BJ (cell line): ENCODE measurements around the gene ATP6V1B1. TPM values are rescaled to one million over a fixed set of nuclear protein-coding genes. Genes with fewer than 3 reads are reported as not detected.

Experiments
- CTCF ChIA-PET: fragments of 350-600 bp; formaldehyde crosslinking; extraction: SDS; loops from one replicate; lab custom pipeline; 2021; ENCODE audit warnings: antibody characterized with exemption, inconsistent platforms; lab: Yijun Ruan, JAX
- POLR2A ChIA-PET: fragments of 300-600 bp; sonication (Branson Sonifier 250); formaldehyde crosslinking; extraction: SDS; loops from one replicate; lab custom pipeline; 2021; ENCODE audit warnings: antibody characterized with exemption; lab: Charles Lee
- DNase-seq: peaks from one replicate; pipeline ENCODE4 v3.0.0-alpha.2; 2011; ENCODE audit warnings: low read depth
- H3K27me3 ChIP-seq: 2 replicates; pipeline ENCODE4 v1.6.0; 2011; ENCODE audit warnings: low read length; ENCODE audit not compliant: control insufficient read depth, insufficient read depth
- H3K36me3 ChIP-seq: 2 replicates; pipeline ENCODE4 v1.5.1; 2011; ENCODE audit warnings: low read length; ENCODE audit not compliant: control insufficient read depth, insufficient read depth
- H3K4me3 ChIP-seq: 2 replicates; pipeline ENCODE4 v1.5.1; 2011; ENCODE audit warnings: low read depth, mild to moderate bottlenecking, control low read depth, low read length
- polyA plus RNA-seq: library from polyadenylated mRNA; depleted of rRNA; stranded (reverse); fragments of >200 nt; gene quantifications from 2 replicates; pipeline ENCODE4 v1.2.3, GENCODE V29; 2011
- TF ChIP-seq, protein P1 (sequence below): IDR thresholded peaks from 2 replicates; pipeline ENCODE4 v1.5.1; 2011; ENCODE audit warnings: low read depth, mild to moderate bottlenecking, control low read depth, inconsistent platforms, low read length, moderate library complexity; ENCODE audit not compliant: insufficient read depth

The ATP6V1B1 gene
- polyA plus RNA-seq, 1 experiment, result 1.3 TPM

DNA sequence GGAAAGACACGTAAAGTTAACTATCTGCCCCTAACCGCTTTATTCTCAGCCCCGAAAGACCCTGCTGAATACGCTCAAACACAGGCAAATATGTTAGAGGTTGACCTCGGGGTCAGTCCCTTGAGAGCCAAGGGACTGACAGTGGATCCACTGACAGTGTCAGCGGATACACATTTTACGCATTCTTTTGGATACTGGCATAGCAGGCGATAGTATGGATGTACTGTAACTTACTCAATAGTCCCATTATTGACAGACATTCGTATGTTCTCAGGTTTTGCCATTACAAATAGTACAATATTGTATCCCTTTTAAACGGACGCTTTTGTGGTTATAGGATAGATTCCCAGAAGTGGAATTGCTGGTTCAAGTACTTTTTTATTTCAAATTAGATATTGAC lies 13.4 kb downstream of the ATP6V1B1 start:
- TF ChIP-seq, protein P1, sequence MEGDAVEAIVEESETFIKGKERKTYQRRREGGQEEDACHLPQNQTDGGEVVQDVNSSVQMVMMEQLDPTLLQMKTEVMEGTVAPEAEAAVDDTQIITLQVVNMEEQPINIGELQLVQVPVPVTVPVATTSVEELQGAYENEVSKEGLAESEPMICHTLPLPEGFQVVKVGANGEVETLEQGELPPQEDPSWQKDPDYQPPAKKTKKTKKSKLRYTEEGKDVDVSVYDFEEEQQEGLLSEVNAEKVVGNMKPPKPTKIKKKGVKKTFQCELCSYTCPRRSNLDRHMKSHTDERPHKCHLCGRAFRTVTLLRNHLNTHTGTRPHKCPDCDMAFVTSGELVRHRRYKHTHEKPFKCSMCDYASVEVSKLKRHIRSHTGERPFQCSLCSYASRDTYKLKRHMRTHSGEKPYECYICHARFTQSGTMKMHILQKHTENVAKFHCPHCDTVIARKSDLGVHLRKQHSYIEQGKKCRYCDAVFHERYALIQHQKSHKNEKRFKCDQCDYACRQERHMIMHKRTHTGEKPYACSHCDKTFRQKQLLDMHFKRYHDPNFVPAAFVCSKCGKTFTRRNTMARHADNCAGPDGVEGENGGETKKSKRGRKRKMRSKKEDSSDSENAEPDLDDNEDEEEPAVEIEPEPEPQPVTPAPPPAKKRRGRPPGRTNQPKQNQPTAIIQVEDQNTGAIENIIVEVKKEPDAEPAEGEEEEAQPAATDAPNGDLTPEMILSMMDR, result no peak
- CTCF ChIA-PET, result interaction anchor here (0.9 to 4.4 kb wide), 27 partner anchors 11 to 645 kb away, joined by 3 to 327 read pairs (median 5); partner anchors contain the start of genes ANKRD53, ATP6V1B1 and NAGK
- Histone ChIP-seq H3K4me3 (no peak overlapping the region), H3K27me3 (no peaks in the 10 kb centered on the region), H3K36me3 (no peaks in the 10 kb centered on the region)
- POLR2A ChIA-PET, result no interaction called here
- DNase-seq, result no peak

DNA sequence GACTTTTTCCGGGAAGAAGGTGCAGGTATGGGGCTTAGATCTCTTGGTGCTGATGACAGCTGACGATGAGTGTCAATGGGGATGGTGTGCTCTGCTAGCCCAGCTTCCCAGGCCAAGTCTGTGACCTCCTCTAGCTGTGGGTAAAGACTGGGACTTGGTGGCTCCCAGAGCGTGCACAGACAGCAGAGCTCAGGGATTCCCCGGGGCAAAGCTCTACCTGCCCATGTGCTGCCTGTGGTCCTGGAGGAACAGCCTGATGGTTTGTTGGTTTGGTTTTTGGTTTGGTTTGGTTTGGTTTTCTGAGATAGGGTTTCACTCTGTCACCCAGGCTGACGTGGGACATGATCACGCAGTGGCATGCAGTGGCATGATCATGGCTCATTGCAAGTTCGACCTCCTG lies 19.2 kb downstream of the ATP6V1B1 start:
- TF ChIP-seq, protein P1, result no peak
- POLR2A ChIA-PET, result no interaction called here
- Histone ChIP-seq H3K27me3 (peaks cover 5% of the 10 kb centered on the region), H3K36me3 (no peaks in the 10 kb centered on the region), H3K4me3 (no peak overlapping the region)
- CTCF ChIA-PET, result interaction anchor here (0.6 to 1.3 kb wide), 5 partner anchors 10 to 83 kb away, joined by 3 to 5 read pairs (median 4); no protein-coding TSS in a partner anchor
- no peak for DNase-seq

DNA sequence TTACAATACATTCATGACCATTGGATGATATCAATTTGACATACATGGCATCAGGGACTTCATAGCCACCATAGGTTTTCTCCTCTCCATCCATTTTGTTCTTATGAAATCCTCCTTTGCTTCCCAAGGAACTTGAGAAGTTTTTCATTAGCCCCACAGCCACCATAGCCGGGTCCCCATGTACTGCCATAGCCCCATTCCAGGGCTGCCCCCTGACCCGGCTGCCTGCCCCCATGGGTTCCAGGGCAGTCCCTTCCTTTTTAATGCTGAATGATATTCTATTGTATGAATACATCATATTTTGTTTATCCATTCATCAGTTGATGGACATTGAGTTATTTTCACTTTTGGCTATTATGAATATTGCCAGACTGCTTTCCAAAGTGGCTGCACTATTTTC lies 20.4 kb downstream of the ATP6V1B1 start:
- H3K4me3 ChIP-seq, result no peak overlapping the region
- POLR2A ChIA-PET, result no interaction called here
- DNase-seq, result no peak
- CTCF ChIA-PET, result no interaction called here
- TF ChIP-seq, protein P1, result no peak
- peaks cover 5% of the 10 kb centered on the region for H3K27me3 ChIP-seq
- H3K36me3 ChIP-seq, result no peaks in the 10 kb centered on the region

DNA sequence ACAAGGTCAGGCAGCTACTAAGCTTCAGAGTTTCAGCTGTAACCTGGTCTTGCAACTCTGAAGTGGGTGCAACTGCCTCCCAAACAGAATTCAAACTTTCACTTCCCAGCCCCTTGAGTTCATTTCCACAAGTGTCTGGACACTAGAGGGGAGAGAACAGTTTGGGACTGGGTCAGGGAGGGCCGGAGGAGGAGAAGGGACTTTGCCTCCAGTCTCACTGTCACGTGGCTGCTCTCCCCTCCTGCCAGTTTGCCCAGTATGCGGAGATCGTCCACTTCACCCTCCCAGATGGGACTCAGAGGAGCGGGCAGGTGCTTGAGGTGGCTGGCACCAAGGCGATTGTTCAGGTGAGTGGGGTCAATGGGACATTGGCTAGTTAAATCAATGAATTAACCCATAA lies 22.1 kb downstream of the ATP6V1B1 start:
- H3K36me3 ChIP-seq, result no peaks in the 10 kb centered on the region
- ChIA-PET CTCF (interaction anchor here (0.6 to 4.8 kb wide), 2 partner anchors 8 to 11 kb away, joined by 3 to 33 read pairs; no protein-coding TSS in a partner anchor), POLR2A (no interaction called here)
- H3K27me3 ChIP-seq, result peaks cover 5% of the 10 kb centered on the region
- DNase-seq, result no peak
- TF ChIP-seq, protein P1, result no peak
- no peak overlapping the region for H3K4me3 ChIP-seq

DNA sequence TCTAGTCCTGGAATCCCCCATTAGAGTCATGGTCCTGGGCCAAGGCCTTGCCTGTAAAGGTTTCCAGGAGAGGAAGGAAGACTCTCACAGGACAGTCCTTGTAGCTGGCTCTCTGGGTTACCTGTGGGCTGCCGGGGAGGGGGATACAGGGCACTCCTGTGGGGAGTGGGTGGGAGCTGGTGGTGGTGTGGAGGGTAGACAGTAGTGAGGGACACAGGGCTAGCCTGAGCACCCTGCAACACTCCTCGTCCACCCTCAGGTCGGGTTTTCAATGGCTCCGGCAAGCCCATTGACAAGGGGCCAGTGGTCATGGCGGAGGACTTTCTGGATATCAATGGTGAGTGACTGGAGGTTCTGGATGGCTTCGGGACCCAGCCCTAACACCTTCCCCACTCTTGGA lies 23.1 kb downstream of the ATP6V1B1 start:
- POLR2A ChIA-PET, result no interaction called here
- Histone ChIP-seq H3K36me3 (no peaks in the 10 kb centered on the region), H3K4me3 (no peak overlapping the region), H3K27me3 (peaks cover 5% of the 10 kb centered on the region)
- TF ChIP-seq, protein P1, result no peak
- CTCF ChIA-PET, result interaction anchor here (1.3 to 4.8 kb wide), 2 partner anchors 12 to 88 kb away, joined by 4 to 33 read pairs; no protein-coding TSS in a partner anchor
- no peak for DNase-seq
